Stimulated activated CD8-positive, alpha-beta memory T cell treated with anti-CD3 and anti-CD28 coated beads, Interleukin-15, amount 100 ng/mL, for 4 hours (primary cell): ENCODE measurements around the gene ZNF329.
"Not testable (repeated sequence)": the region's sequence is repeated elsewhere in the genome, so short reads cannot be mapped to it uniquely, and the experiment has no call there.

Source experiments
- DNase-seq, 2 donors: peaks; one replicate each; pipeline ENCODE4 v3.0.0-alpha.2; 2020; ENCODE audit warnings: low read depth in 2 of 2

ZNF329 gene

GRCh38 chr19:58150328-58150921, at the start of gene ZNF329:
ZNF329 (minus strand) TSS chr19:58150789; CDS start chr19:58129503, 21,286 bp downstream.
- DNase-seq: peak; percentile 81 to 82

GRCh38 chr19:58196901-58197616, 46.5 kb upstream of the ZNF329 start:
- DNase-seq: no peak

- DNase-seq: no peak
Observed at GRCh38 chr19:58183817-58184215, 33.2 kb upstream of the ZNF329 start.

- peak; percentile 85 to 87 for DNase-seq
Observed at GRCh38 chr19:58182989-58183816, 32.6 kb upstream of the ZNF329 start, which contains the start of gene ZNF274. ZNF274 (plus strand) TSS chr19:58183061; CDS start chr19:58183966, 905 bp downstream.

- DNase-seq: peak in 1 of 2 donors; percentile 72
Observed at GRCh38 chr19:58182577-58182988, 32.0 kb upstream of the ZNF329 start.

GRCh38 chr19:58181902-58182576, 31.4 kb upstream of the ZNF329 start:
- peak; percentile 15 to 38 for DNase-seq

GRCh38 chr19:58170860-58171259, 20.3 kb upstream of the ZNF329 start:
- no peak for DNase-seq

- DNase-seq: no peak
Observed at GRCh38 chr19:58166708-58167280, 16.2 kb upstream of the ZNF329 start.

GRCh38 chr19:58166268-58166667, 15.7 kb upstream of the ZNF329 start:
- no peak for DNase-seq

- no peak for DNase-seq
Observed at GRCh38 chr19:58157045-58157728, 6.6 kb upstream of the ZNF329 start.

GRCh38 chr19:58154679-58155648, 4.4 kb upstream of the ZNF329 start:
- DNase-seq: peak; percentile 94 to 95

GRCh38 chr19:58154287-58154678, 3.7 kb upstream of the ZNF329 start:
- no peak for DNase-seq

GRCh38 chr19:58153386-58153785, 2.8 kb upstream of the ZNF329 start:
- DNase-seq: no peak

GRCh38 chr19:58147475-58147874, 3.1 kb downstream of the ZNF329 start:
- not testable (repeated sequence) for DNase-seq

GRCh38 chr19:58145849-58146248, 4.7 kb downstream of the ZNF329 start:
- DNase-seq: no peak

- no peak for DNase-seq
Observed at GRCh38 chr19:58134244-58134643, 16.3 kb downstream of the ZNF329 start.

- no peak for DNase-seq
Observed at GRCh38 chr19:58129284-58129683, 21.3 kb downstream of the ZNF329 start.

GRCh38 chr19:58128041-58128685, 22.4 kb downstream of the ZNF329 start:
- DNase-seq: no peak

- no peak for DNase-seq
Observed at GRCh38 chr19:58123354-58123753, 27.2 kb downstream of the ZNF329 start.
